NCI-H1105 treated with DMSO at 0.1 percent for 48 hours (cell line): ENCODE results near the gene INPP5D.

Experiments
- DNase-seq: peaks from one replicate; lab custom pipeline; 2025; lab: John Stamatoyannopoulos, UW

INPP5D gene

DNA sequence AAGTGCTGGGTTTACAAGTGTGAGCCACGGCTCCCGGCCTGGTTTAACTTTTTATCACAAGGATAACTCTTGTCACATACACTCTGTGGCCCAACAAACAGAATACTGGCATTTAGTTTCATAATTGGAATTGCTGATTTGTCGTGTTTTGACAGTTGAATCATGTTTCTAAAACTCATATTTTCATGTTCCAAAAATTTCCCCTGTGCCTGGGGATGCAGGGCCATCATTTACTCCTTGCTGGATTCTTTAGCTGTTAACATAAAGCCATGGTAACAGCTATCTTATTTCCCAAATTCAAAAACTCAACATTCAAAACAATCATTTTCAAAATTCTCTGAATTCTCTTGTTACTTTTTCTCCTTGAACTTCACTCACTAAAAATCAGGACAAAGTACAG lies 174.9 kb downstream of the INPP5D start:
- DNase-seq = no peak

DNA sequence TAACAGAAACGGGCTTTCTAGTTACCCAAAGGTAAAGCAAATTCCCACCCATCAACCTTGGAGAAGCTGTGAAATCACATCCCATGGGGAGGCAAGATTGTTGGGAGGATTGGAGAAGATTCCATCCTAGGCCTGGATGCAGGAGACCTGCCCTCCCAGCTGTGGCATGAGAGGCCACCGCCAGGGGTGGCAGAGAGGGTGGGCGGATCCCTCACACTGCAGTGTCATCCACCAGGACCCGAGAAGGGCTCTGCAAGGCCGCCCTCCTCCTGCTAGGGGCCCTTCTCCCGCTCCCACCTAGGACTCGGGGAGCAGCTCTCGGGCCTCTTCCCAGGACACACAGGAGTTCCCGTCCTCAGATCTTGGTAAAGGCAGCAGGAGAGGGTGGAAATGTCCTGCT lies 175.8 kb downstream of the INPP5D start:
- no peak for DNase-seq

GRCh38 chr2:233236820-233237589 lies 176.9 kb downstream of the INPP5D start:
- DNase-seq = no peak

DNA sequence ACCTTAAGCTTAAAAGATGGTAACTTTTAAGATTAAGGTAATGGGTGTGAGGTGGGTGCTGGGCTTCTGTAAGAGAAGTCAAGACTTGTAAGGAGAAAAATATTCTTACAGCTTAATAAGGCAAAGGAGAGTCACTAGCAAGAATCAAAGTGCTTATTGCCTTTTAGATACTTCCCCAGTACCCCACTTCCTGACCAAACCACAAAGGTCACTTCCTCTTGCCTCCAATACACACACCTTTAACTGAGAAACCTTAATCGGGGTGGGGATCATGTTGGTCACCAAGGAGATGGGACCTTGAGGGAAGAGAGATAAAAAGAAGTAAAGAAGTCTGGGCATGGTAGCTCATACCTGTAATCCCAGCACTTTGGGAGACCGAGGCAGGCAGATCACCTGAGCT lies 180.8 kb downstream of the INPP5D start:
- no peak for DNase-seq

GRCh38 chr2:233241803-233242202 lies 181.7 kb downstream of the INPP5D start:
- DNase-seq = no peak

- DNase-seq = no peak
These were observed 182.2 kb downstream of the INPP5D start for GRCh38 chr2:233242231-233242927.

DNA sequence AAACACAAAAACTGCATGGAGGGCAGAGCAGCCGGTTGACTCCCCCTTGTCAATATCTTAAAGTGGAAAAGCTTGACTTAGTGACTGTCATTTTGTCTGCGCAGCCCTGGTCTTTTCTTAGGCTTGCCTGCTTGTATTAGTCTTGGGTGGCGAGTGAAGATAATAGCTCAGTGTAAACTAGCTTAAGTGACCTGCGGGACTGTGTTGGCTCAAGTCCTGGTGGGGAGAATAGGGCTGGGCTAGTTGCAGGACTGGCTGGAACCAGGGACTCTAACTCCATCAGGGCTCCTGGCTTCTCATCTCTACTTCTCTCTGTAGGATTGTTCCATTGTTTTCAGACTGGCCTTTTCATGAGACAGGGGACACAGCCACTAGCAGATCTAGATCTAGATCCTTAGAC lies 183.2 kb downstream of the INPP5D start:
- no peak for DNase-seq

GRCh38 chr2:233244818-233245217 lies 184.7 kb downstream of the INPP5D start:
- no peak for DNase-seq

DNA sequence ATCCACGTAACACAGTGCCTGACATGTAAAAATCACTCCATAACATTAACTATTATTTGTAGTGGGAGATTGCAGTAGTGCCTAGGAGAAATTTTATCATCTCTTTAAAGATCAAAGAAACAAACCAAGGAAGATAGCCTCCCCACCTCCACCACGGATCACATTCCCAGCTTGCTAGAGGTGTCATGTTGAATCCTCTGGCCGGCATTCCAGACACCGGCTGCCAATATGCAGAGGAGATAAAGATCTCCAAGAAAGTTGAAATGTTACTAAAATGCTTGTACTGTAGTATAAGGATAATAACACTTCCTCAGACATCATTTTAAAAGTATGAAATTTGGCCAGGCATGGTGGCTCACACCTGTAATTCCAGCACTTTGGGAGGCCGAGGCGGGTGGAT lies 185.3 kb downstream of the INPP5D start:
- no peak for DNase-seq

DNA sequence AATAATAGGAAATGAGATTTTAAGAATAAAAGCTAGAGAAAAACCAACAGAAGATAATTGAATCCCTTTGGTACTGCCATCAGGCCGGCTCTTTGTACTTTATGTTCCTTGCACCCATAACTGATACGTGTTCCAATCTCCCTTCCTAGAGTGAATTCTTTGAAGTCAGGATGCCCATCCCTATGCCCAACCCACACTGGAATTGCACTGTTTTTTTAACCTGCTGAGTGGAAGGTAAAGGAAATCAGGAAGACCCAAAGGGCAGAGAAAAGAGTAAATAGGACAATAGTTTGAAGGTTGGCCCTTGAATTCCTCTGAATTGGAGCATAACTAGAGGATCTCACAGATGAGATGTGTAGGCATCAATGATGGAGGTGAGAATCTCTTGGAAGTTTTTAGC lies 187.0 kb downstream of the INPP5D start:
- DNase-seq = no peak

DNA sequence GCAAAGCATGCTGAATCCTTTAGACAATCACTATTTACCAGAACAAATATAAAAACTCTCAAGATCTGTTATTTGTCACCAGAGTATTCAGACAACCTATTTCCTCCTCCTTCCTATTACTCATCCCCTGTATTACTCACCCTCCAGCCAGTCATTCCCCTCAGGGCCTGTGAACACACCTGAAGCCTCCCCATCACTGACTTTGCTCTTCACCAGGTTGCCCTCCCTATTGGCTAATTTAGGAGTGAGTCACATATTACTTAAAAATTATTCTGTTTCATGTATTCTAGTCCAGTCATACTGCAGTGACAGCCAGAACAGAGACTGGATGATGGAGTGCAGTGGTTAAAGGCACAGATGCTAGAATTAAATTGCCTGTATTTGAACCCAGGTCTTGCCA lies 187.6 kb downstream of the INPP5D start:
- no peak for DNase-seq

DNA sequence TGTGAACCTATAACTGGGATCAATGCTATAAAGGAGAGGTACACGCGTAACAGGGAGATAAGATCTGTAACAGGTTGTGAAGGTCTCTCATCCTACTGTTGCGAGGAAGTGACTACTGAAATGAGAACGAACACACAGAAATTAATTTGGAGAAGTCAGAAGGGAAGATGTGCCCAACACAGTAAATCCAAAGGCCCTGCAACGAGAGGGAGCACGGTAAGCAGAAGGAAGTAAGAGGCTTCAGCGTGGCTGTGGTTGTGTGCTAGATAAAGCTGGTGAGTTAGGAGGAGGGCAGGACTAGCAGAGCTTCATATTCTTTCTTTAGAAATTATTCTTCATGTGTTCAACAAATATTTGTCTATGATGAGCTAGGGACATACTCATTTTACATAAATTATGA lies 188.9 kb downstream of the INPP5D start:
- no peak for DNase-seq

- DNase-seq = no peak
These were observed 190.4 kb downstream of the INPP5D start for GRCh38 chr2:233250568-233250967.

DNA sequence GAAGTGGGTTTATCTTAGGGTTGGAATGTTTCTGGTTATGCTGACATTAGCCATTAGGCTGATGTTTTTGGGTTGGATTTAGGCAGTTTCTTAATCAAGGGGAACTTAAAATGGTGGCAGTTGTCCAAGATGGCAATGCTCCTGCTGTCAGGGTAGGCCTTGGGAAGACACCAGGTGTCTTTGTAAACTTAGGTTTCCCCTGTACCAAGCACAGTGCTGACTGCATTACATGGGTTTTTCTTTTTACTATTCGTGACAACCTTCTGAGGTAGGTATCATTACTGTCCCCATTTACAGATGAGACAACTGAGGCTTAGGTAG lies 190.8 kb downstream of the INPP5D start:
- no peak for DNase-seq

DNA sequence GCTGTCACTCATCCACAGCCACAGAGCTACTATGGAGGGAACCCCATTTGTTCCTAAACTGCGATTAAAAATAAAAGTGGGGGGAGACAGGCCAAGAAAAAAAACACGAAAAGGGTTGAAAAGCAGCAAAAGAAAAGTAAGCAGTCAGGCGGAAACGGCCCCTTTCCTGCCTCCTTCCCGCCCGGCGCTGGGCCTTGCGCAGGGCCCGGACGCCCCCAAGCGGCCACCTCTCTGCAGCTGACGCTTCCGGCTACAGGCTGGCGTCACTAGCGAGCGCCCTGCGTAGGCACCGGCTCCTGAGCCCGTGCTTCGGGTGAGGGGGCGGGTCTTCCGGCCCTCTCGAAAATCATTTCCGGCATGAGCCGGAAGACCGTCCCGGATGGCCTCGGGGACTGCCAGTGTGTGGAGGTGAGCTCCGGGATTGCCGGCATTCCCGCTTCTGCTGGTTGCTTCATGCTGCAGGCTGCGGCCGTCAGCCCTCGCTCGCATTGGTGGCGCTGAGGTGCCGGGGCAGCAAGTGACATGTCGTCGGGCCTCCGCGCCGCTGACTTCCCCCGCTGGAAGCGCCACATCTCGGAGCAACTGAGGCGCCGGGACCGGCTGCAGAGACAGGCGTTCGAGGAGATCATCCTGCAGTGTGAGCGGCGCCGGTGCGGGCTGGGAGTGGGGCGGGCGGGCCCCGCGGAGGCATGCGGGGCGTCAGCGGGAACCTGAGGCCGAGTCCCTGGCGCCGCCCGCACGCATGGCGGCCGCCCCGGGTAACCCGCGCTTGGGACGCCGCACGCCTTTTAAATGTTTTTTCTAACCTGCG lies 191.4 kb downstream of the INPP5D start, which contains the start of gene ATG16L1:
TSS of gene ATG16L1 (plus strand) at position 368 of the 811 bp plus-strand sequence. CDS start at position 523, 155 bp downstream.
- DNase-seq = peak; percentile 89

DNA sequence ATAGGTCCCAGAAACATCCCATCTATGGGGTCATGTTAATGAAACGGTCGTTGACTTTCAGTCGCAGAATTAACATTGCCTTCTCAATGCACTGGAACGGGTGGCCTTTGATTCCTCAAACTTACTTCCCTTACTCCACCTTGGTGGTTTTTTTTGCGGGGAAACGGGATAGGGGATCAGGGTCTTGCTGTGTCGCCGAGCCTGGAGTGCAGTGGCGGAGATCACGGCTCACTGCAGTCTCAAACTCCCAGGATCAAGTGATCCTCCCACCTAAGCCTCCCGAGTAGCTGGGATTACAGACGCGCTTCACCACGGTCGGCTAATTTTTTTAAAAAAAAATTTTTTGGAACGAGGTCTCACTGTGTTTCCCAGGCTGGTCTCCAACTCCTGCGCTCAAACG lies 192.1 kb downstream of the INPP5D start:
- DNase-seq = no peak

GRCh38 chr2:233255151-233255550 lies 195.0 kb downstream of the INPP5D start:
- no peak for DNase-seq

DNA sequence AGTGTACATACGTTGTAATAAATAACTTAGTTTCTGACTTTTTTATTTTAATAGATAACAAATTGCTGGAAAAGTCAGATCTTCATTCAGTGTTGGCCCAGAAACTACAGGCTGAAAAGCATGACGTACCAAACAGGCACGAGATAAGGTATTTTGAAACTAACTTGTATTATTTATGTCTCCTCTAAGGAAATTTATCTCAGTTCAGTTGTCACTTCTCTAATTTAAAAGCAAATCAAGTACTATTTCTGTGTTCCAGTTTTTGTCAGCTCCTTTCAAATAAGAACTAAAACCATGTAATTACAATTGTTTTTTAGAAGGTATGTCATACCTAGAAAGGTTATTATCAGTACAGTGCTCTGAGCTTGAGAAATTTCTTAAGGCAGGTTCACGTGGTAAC lies 195.9 kb downstream of the INPP5D start:
- DNase-seq = no peak
